ENCODE data around the gene PEX5L.
"Not testable (repeated sequence)": the region's sequence is repeated elsewhere in the genome, so short reads cannot be mapped to it uniquely, and the experiment has no call there.

DNA sequence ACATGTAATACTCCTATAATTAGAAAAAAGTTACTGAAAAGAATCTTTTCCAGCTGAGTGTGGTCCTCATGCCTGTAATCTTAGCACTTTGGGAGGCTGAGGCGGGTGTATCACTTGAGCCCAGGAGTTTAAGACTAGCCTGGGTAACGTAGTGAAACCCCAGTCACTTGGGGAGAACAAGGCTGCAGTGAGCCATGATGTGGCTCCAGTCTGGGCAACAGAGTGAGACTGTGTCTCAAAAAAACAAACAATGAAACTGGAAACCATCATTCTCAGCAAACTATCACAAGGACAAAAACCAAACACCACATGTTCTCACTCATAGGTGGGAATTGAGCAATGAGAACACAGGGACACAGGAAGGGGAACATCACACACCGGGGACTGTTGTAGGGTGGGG lies 18.9 kb upstream of the PEX5L start:
- TF ChIP-seq CTCF (IDR thresholded peaks at IDR 0.05; ENCODE audit: poor library complexity); EZH2 (IDR thresholded peaks at IDR 0.05; ENCODE audit: borderline replicate concordance); EZH2phosphoT487 (IDR thresholded peaks at IDR 0.05; ENCODE audit: low read depth, severe bottlenecking, unreplicated experiment): not testable (repeated sequence)
